GM03348 (cell line): ENCODE results near the gene TMEM123.

Experiments
- DNase-seq: peaks from one replicate; pipeline ENCODE4 v3.0.0; 2012; ENCODE audit warnings: low spot score

TMEM123 gene

DNA sequence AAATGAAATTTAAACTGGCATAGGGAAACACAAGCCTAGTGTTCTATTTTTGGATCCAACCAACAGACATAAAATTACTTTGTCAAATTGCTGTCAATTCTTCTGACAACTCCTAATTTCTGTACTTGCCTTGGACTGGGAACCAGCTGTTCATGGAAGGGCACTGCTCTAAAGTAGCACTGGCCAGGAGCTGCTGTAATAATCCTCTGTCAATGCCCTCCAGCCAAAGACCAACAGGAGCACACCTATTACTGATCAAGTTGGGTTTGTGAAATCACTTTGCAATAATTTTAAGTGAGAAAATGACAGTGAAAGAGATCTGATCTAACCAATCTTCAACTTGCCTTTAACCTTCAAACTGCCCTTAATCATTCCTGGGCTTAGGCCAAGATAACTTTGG lies 18.9 kb upstream of the TMEM123 start:
- DNase-seq = no peak

GRCh38 chr11:102470251-102470650 lies 17.7 kb upstream of the TMEM123 start:
- DNase-seq = no peak

DNA sequence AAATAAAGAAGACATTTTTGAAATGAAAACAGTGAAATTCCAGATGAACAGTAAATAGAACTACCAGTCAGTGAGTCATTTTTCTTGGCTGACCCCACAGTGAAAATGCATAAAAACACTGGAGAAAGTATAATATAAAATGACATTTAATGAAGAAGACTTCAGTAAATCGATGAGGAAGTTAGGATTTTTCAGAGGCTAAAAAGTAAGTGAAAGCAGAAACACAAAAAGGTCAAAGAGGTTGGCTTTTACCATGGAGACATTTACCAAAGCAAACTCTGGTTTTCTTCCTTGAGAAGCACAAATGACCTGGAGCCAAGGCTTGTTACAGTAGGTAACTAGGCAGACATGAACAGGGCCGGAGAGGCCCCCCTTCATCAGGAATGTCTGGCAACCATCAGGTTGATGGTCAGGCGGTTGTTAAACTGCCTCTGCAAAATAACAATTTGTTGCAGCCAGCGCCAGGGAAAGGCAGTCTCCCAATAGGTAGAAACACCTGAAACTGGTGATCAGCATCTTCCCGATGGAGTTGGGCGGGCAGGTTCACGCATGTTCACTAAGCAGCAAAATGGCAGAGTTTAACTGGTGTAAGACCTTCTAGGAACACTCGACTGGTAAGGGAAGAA lies 16.7 kb upstream of the TMEM123 start:
- peak; percentile 39 for DNase-seq

DNA sequence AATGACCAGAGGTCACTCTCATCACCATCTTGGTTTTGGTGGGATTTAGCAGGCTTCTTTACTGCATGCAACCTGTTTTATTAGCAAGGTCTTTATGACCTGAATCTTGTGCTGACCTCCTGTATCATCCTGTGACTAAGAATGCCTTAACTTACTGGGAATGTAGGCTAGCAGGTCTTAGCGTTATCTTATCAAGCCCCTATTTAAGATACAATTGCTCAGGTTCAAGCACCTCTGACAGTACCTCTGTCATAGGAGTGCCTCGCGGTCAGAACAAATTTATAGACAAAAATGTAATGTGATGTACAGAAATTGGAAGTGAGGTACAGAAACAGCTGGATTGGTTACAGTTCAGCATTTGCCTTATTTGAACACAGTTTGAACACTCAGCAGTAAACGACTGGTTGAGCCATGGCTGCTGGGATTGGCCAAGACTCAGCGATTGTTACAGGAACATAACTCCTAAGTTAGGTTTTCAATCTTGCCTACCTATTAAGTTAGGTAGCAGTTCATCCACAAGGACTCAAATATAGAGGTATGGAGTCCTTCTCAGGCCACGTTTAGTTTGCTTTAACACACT lies 16.1 kb upstream of the TMEM123 start:
- no peak for DNase-seq

- DNase-seq = no peak
These were observed 15.5 kb upstream of the TMEM123 start for GRCh38 chr11:102467853-102468580.

DNA sequence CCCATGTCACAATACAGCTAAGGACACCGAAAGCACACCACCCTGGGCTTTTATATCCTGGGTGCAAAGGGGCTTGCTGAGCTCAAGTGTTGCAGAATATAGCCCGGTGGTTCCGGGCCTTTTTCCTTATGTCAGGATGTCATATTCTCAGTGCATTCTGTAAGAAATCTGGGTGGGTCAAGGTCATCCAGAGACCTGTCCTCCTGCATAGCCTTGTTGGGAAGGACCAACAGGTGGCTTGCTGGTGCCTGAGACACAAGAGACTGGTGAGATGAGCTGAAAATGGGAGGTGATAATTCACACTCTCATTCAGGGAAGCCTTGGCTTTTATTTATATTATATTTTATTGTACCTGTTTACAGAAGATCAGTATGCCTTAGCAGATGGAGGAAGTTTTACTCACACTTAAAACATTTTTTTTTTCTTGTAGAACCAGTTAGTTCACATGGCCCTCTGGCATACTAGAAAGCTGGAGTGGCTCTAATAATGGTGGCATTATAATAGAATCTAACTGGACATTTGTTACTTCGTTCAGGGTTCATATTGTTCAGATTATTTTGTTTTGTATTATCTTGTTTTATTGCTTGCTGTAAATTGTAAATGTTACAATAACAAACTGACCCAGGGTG lies 14.6 kb upstream of the TMEM123 start:
- no peak for DNase-seq

- no peak for DNase-seq
These were observed 13.1 kb upstream of the TMEM123 start for GRCh38 chr11:102465696-102466095.

- DNase-seq = no peak
These were observed 12.4 kb upstream of the TMEM123 start for GRCh38 chr11:102464859-102465500.

DNA sequence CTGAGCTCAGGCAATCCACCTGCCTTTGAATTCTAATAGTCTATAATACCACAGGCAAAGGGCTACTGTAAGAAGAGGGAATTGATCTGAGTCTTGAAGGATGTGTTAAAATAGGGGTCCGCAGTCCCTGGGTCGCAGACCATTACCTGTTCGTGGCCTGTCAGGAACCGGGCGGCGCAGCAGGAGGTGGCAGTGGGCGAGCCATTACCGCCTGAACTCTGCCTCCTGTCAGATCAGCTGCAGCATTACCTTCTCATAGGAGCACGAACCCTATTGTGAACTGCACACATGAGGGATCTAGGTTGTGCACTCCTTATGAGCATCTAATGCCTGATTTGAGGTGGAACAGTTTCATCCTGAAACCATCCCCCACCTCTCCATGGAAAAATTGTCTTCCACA lies 11.5 kb upstream of the TMEM123 start:
- DNase-seq = no peak

- DNase-seq = no peak
These were observed 10.0 kb upstream of the TMEM123 start for GRCh38 chr11:102462610-102463009.

DNA sequence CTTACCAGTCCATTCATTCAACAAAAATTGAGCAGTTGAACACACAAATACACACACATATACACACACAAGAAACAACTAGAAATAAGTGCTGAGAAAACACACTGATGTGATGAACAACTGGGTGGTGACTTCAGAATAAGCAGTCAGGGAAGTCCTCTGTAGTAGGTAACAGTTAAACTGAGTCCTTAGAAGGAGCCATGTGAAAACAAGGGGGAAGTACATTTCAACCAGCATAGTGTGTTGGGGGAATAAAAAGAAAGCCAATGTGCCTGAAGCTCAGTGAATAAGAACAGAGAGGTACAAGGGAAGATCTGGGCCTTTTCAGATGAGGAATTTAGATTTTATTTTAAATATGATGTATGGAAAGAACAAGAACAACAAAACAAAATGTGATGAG lies 6.8 kb upstream of the TMEM123 start:
- no peak for DNase-seq

- DNase-seq = no peak
These were observed 6.0 kb upstream of the TMEM123 start for GRCh38 chr11:102458548-102458947.

DNA sequence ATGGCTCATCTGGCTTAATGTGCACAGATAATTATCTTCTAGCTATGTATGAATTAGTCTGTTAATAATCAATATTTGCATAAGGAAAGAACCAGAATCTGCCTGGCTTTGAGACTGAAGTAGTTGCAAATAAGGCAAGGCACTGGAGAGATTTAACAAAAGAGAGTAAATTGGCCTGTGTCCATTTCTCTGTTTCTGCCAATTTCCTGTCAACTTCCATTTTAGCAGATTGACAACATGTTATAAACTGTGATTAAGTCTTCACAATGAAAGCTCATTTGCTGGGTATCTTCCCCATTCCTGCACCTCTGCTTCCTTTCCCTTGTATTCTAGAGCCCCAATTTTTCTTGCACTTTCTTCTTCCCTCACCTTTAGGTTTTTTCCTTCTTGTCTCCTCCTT lies 5.3 kb upstream of the TMEM123 start:
- no peak for DNase-seq

GRCh38 chr11:102457056-102457677 lies 4.6 kb upstream of the TMEM123 start:
- no peak for DNase-seq

- DNase-seq = peak; percentile 50
These were observed 3.8 kb upstream of the TMEM123 start for GRCh38 chr11:102456381-102456780.

GRCh38 chr11:102453921-102454320 lies 1.4 kb upstream of the TMEM123 start:
- no peak for DNase-seq

DNA sequence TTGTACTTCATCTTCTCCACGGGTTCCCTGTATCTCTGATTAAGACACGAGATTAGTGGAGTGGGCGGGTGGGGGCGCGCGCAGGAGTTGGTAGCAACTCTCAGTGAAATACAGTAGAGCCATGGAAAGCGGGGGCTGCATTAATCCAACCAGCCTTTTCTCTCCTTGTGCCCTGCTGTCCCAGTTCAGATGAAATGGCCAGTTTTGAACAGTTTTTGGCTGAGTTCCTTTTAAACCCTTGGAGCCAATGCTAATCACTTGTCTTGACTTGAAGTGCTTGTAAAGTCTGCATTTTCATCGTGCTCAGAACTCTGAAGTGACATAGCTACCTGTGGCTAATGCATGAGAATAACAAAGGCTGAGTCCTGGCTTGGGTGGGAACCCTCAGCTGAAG lies 734 bp upstream of the TMEM123 start:
- DNase-seq = no peak

DNA sequence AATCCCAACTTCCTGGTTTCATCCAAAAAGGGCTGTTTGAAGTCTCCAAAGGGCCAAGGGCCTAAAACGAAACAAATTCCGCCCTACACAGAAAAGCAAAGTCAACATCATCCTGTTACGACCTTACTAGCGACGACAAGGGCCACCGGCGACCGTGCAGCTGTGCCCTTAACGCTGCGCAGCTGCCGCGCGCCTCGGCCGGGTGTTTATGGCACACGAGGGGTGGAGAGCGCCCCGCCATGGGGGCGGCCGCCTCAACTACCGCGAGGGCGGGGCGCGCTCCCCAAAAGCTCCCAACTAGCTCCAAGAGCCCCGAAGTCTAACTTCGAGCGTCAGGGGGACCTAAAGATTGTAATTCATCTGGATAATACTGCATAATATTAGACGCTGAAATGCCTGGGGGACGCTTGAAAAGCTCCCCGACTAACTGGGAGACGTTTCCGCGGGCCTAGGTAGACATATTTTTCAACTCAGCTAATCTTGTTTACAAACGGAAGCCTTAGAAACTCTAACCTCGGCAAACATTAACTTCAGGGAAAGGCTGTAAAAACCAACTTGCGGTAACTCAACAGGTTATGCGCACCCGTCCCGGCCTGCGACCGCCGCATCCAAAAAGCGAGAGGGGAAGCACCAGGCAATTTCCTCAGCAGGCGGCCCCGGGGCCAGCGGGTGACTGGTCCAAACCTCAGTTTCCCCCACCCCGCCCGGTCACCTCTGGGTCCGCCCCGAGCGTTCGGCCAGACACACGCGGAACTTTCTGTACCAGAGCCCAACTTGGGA lies 694 bp downstream of the TMEM123 start:
- DNase-seq = peak; percentile 80

DNA sequence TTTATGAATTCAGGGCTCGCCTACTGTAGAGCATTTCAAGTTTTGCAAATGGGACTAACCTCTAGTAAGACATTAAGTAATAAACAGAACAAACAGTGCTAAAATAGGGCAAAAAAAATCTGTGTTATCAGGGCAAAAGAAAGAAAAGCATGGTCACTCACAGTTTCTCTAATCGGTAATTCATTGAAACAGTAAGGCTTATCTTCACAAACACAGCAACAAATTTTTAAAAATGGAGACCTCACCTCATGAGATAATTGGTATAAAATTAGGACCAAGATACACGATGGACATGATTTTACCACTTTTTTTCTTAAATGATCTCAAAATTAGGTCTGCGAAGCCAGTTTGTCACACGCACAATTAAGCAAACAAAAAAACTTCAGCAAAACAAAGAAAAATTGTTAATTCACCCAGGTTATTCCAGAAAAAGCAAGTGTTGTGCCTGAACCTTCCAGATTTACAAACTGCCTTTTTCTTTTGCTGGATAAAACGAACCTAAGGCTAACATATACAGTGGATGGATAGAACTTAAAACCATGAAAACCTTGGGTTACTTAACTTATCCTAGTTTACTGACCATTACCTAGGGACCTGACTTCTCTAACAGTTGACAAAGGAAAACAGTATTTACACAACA lies 1.4 kb downstream of the TMEM123 start:
- no peak for DNase-seq

DNA sequence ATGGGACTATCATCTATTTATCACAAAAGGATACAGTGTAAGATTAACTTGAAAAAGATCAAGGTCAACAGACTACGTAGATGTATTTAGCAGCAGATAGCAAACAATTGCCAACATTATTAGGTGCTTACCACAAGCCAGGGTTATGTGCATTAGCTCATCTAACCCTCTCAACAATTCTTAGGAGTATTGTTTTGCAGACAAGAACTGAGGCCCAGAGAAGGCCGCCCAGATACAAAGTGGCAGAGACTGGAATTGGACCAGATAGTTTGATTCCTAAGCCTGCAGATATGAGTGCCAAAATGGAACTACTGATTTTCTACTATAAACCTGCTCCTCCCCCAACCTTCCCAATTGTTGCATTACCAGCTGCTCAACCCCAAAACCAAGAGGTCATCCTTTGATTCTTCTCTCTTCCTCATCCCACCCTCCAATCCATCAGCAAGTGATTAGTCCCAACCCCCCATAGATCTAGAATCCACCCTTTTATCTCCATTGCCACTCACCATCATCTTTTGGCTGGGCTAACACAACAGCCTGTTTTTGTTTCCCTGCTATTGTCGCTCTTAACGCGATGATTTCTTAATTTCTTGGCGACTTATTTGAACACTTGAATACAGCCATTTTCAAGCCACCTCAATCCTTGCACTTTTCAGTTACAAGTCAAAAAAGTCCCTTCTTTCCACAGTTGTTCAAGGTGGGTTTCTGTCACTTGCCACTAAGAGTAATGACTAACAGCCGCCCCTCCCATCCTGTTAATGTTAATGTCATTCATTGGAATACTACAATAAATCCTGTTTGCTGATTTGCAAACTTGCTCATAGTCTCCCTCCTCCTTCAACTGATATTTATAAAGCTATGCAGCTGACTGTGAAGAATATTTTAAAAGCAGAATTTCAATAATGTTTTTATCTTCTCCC lies 2.7 kb downstream of the TMEM123 start:
- no peak for DNase-seq
